HFF-Myc (cell line): ENCODE measurements around the gene UBL4B.
A peak's percentile ranks its signal among the peaks of the same experiment; 100 is the strongest.

Experiments used
- DNase-seq: peaks from one replicate; pipeline ENCODE4 v3.0.0-alpha.2; 2011; ENCODE audit warnings: low read depth; ENCODE audit errors: extremely low read depth
- H3K4me3 ChIP-seq: replicated peaks from 2 replicates; pipeline ENCODE4 v1.5.1; 2011; ENCODE audit warnings: low read depth, mild to moderate bottlenecking, control low read depth, low read length
- TF ChIP-seq, protein P1 (sequence below): IDR thresholded peaks from 2 replicates; pipeline ENCODE4 v1.5.1; 2012; ENCODE audit warnings: mild to moderate bottlenecking, low read depth, low read length, control low read depth; ENCODE audit errors: missing control alignments

Gene UBL4B

DNA sequence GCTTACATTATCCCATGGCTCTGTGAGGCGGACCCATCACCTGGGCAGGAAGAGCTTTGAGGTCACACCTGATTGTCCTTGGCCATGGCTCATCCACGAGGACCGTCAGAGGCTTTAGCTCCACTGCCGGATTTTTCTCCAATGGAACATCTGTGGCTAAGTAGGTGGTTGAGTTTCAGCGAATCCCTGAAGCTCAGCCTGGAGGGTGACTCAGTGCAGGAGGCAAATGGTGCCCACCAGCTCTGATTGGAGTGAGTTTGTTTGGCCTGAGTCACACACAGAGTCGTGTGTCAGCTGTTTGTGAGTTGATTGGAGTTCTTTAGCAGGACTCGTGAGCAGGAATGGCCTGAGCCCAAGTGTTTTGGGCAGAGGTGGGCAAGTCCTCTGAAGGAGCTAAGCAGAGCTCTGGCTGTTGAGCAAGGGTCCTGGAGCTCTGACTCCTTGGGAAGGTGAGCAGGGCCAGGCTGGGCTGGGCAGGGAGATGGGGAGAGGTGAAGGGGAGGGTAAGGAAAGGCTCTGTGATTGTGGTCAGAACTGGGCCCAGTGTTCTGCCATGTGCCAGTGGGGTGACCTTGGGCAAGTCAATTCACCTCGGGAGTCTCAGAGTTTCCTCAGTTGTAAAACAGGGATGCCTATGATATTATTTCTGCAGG, 40.0 kb downstream of the UBL4B start:
- TF ChIP-seq, protein P1, sequence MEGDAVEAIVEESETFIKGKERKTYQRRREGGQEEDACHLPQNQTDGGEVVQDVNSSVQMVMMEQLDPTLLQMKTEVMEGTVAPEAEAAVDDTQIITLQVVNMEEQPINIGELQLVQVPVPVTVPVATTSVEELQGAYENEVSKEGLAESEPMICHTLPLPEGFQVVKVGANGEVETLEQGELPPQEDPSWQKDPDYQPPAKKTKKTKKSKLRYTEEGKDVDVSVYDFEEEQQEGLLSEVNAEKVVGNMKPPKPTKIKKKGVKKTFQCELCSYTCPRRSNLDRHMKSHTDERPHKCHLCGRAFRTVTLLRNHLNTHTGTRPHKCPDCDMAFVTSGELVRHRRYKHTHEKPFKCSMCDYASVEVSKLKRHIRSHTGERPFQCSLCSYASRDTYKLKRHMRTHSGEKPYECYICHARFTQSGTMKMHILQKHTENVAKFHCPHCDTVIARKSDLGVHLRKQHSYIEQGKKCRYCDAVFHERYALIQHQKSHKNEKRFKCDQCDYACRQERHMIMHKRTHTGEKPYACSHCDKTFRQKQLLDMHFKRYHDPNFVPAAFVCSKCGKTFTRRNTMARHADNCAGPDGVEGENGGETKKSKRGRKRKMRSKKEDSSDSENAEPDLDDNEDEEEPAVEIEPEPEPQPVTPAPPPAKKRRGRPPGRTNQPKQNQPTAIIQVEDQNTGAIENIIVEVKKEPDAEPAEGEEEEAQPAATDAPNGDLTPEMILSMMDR = no peak
- DNase-seq = peak; percentile 19
- no peak overlapping the region for H3K4me3 ChIP-seq

GRCh38 chr1:110153407-110153950, 41.2 kb downstream of the UBL4B start:
- TF ChIP-seq, protein P1 = no peak
- no peak for DNase-seq
- no peak overlapping the region for H3K4me3 ChIP-seq

DNA sequence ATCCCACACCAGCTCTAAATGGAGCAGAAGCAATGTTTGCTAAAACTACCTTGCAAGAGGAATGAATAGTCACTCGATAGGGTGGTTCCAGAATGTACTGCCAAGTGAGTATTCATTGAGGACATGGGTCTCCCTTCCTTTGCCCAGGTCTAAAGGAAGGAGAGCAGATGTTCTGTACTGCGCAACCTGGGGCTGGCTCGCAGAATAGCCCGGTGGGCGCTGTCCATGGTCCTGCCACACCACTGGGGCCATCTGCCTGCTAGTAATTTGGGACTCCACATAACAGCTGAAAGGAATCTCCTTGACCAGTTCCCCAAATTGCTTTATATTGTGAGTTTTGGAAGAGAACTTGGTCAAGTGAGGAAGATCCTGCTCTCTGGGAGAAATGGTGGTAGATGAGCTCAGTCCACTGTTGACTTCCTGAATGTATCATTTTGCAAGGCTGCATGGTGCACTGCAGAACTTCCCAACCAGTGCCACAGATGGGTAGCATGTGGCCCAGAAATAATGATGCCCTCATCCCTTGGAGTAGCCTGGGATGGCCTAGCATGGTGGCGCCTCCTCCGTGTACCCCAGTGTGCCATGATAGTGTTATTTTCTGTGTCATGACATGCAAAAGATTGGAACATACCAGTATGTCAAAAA, 43.8 kb downstream of the UBL4B start:
- peak; percentile 35 for DNase-seq
- no peak overlapping the region for H3K4me3 ChIP-seq

GRCh38 chr1:110158261-110158660, 46.0 kb downstream of the UBL4B start:
- DNase-seq = no peak
- H3K4me3 ChIP-seq = no peak overlapping the region
- TF ChIP-seq, protein P1 = no peak

More for the DNA sequence above, 43.8 kb downstream of the UBL4B start:
- TF ChIP-seq, protein P1 = no peak

GRCh38 chr1:110159168-110159567, 46.9 kb downstream of the UBL4B start:
- no peak overlapping the region for H3K4me3 ChIP-seq
- TF ChIP-seq, protein P1 = no peak
- DNase-seq = no peak

DNA sequence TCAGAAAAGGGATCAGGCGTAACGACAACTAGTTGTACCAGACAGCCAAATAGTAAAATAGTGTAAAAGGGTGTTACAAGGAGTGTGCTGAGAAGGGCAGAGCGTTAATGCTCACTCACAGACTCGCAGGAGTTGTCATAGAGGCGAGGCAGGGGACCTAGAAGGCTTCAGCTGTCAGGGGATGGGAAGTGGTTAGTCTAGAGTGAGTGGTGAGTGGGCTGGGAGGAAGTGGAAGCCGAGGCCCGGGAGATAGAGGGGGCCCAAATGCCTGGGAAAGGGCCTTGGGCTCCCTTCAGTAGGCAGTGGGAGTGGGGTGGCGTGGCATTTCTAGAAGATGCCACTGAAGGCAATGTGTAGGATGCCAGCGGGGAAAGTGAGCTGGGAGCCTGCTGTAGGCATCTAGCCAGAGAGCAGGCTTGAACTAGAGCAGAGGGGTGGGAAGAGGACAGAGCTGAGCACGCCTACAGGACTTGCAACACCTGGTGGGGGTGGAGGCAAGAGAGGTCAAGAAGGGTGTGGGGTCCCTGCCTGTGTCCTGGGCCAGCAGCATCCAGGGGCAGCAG, 48.4 kb downstream of the UBL4B start:
- TF ChIP-seq, protein P1 = no peak
- no peak overlapping the region for H3K4me3 ChIP-seq
- no peak for DNase-seq
